ENCODE measurements around the gene SDC1. TPM values are rescaled to one million over a fixed set of nuclear protein-coding genes. Genes with fewer than 3 reads are reported as not detected.

The SDC1 gene
- polyA plus RNA-seq, 4 donors, result 25.4 to 32.3 (median 28.6) TPM

- no peak for DNase-seq (ENCODE audit: low read depth in 4 of 4, low spot score in 2 of 4)
These were observed 9.5 kb downstream of the SDC1 start for GRCh38 chr2:20215183-20216040.

- DNase-seq (ENCODE audit: low read depth in 4 of 4, low spot score in 2 of 4), result no peak
These were observed 10.3 kb downstream of the SDC1 start for GRCh38 chr2:20214566-20215182.

- no peak for DNase-seq (ENCODE audit: low read depth in 4 of 4, low spot score in 2 of 4)
These were observed 11.0 kb downstream of the SDC1 start for GRCh38 chr2:20213651-20214565.

- no peak for DNase-seq (ENCODE audit: low read depth in 4 of 4, low spot score in 2 of 4)
These were observed 11.9 kb downstream of the SDC1 start for GRCh38 chr2:20212871-20213503.

GRCh38 chr2:20212459-20212870 lies 12.5 kb downstream of the SDC1 start:
- peak in 2 of 4 donors; percentile 55 to 57 for DNase-seq (ENCODE audit: low read depth in 4 of 4, low spot score in 2 of 4)

GRCh38 chr2:20211860-20212458 lies 13.0 kb downstream of the SDC1 start:
- DNase-seq (ENCODE audit: low read depth in 4 of 4, low spot score in 2 of 4), result no peak

- no peak for DNase-seq (ENCODE audit: low read depth in 4 of 4, low spot score in 2 of 4)
These were observed 13.5 kb downstream of the SDC1 start for GRCh38 chr2:20211420-20211819.

- DNase-seq (ENCODE audit: low read depth in 4 of 4, low spot score in 2 of 4), result no peak
These were observed 14.5 kb downstream of the SDC1 start for GRCh38 chr2:20210462-20210861.

- no peak for DNase-seq (ENCODE audit: low read depth in 4 of 4, low spot score in 2 of 4)
These were observed 15.4 kb downstream of the SDC1 start for GRCh38 chr2:20209373-20210109.

- no peak for DNase-seq (ENCODE audit: low read depth in 4 of 4, low spot score in 2 of 4)
These were observed 16.5 kb downstream of the SDC1 start for GRCh38 chr2:20208476-20208859.

- DNase-seq (ENCODE audit: low read depth in 4 of 4, low spot score in 2 of 4), result no peak
These were observed 17.9 kb downstream of the SDC1 start for GRCh38 chr2:20207051-20207450.

- no peak for DNase-seq (ENCODE audit: low read depth in 4 of 4, low spot score in 2 of 4)
These were observed 18.9 kb downstream of the SDC1 start for GRCh38 chr2:20205915-20206524.

GRCh38 chr2:20205069-20205468 lies 19.9 kb downstream of the SDC1 start:
- DNase-seq (ENCODE audit: low read depth in 4 of 4, low spot score in 2 of 4), result no peak

- no peak for DNase-seq (ENCODE audit: low read depth in 4 of 4, low spot score in 2 of 4)
These were observed 21.3 kb downstream of the SDC1 start for GRCh38 chr2:20203521-20204225.

GRCh38 chr2:20203072-20203471 lies 21.9 kb downstream of the SDC1 start:
- no peak for DNase-seq (ENCODE audit: low read depth in 4 of 4, low spot score in 2 of 4)

- no peak for DNase-seq (ENCODE audit: low read depth in 4 of 4, low spot score in 2 of 4)
These were observed 23.3 kb downstream of the SDC1 start for GRCh38 chr2:20201671-20202070.

GRCh38 chr2:20200697-20201555 lies 24.0 kb downstream of the SDC1 start:
- DNase-seq (ENCODE audit: low read depth in 4 of 4, low spot score in 2 of 4), result no peak

Measured in left renal cortex interstitium (tissue), 4 donors.